ENCODE measurements around the gene DLK1.

DLK1 gene

DNA sequence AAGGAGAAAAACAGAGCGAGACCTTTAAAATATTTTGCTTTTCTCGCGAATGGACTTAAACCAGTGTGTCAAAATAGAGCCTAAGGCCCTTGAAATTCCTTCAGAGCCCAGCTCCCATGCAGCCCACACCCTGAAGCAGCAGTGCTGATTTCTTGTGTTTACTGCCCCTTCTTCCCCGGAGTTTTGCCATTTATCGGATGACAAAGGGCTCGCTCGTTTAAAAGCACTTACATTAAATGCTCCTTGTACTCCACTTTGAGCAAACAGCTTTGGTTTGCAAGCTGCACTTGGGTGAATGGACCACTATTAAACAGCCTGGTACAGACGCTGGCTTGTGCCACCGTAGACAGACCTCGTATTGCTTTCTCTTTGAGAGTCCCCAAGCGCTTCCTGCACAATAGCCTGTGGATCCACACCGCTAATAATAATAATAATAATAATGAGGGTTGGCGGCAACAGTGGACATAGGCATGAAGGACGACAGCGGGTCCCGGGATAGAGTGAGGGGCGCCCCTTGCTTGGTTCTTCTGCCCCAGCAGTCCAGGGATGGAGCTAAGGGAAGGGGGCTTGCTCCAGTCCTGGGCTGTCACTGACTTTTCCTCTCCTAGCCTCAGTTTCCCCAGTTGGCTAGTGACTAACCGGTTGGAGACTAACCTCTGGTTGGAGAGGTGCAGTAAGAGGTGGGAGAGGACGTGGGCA, 6.6 kb downstream of the DLK1 start:
- no peak overlapping the region for H3K27ac ChIP-seq
- no peak for TF ChIP-seq ZFX (IDR thresholded peaks at IDR 0.05; ENCODE audit: borderline replicate concordance)
- TF ChIP-seq, protein P1, sequence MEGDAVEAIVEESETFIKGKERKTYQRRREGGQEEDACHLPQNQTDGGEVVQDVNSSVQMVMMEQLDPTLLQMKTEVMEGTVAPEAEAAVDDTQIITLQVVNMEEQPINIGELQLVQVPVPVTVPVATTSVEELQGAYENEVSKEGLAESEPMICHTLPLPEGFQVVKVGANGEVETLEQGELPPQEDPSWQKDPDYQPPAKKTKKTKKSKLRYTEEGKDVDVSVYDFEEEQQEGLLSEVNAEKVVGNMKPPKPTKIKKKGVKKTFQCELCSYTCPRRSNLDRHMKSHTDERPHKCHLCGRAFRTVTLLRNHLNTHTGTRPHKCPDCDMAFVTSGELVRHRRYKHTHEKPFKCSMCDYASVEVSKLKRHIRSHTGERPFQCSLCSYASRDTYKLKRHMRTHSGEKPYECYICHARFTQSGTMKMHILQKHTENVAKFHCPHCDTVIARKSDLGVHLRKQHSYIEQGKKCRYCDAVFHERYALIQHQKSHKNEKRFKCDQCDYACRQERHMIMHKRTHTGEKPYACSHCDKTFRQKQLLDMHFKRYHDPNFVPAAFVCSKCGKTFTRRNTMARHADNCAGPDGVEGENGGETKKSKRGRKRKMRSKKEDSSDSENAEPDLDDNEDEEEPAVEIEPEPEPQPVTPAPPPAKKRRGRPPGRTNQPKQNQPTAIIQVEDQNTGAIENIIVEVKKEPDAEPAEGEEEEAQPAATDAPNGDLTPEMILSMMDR (IDR thresholded peaks at IDR 0.05) = no peak

DNA sequence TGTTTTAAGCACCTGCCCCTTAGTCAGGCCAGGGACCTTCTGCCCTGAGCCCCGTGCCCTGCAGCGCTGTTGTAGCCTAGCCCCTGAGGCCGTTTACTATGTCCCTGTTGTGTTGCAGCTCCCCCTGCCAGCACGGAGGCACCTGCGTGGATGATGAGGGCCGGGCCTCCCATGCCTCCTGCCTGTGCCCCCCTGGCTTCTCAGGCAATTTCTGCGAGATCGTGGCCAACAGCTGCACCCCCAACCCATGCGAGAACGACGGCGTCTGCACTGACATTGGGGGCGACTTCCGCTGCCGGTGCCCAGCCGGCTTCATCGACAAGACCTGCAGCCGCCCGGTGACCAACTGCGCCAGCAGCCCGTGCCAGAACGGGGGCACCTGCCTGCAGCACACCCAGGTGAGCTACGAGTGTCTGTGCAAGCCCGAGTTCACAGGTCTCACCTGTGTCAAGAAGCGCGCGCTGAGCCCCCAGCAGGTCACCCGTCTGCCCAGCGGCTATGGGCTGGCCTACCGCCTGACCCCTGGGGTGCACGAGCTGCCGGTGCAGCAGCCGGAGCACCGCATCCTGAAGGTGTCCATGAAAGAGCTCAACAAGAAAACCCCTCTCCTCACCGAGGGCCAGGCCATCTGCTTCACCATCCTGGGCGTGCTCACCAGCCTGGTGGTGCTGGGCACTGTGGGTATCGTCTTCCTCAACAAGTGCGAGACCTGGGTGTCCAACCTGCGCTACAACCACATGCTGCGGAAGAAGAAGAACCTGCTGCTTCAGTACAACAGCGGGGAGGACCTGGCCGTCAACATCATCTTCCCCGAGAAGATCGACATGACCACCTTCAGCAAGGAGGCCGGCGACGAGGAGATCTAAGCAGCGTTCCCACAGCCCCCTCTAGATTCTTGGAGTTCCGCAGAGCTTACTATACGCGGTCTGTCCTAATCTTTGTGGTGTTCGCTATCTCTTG, 7.6 kb downstream of the DLK1 start:
- TF ChIP-seq, protein P1 (IDR thresholded peaks at IDR 0.05) = no peak
- TF ChIP-seq ZFX (IDR thresholded peaks at IDR 0.05; ENCODE audit: borderline replicate concordance) = no peak
- H3K27ac ChIP-seq = no peak overlapping the region

DNA sequence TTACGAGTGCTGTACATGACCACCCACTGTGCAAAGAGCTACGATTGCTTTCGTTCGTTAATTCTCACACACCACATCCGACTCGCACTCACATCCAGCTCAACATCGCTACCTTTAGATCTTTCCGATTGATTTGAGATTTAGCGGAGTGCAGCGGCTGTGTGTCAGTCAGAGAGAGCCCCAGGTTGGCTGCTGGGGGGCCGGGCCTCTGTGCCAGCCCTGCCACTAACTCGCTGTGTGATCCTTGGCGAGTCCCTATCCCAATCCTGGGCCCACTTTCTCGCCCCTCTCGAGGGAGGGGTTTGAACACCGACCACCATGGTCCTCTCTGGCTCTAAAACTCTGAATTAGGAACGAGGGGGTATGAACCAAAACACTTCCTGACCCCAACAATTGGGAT, 8.6 kb downstream of the DLK1 start:
- TF ChIP-seq, protein P1 (IDR thresholded peaks at IDR 0.05) = no peak
- no peak for TF ChIP-seq ZFX (IDR thresholded peaks at IDR 0.05; ENCODE audit: borderline replicate concordance)
- H3K27ac ChIP-seq = no peak overlapping the region

DNA sequence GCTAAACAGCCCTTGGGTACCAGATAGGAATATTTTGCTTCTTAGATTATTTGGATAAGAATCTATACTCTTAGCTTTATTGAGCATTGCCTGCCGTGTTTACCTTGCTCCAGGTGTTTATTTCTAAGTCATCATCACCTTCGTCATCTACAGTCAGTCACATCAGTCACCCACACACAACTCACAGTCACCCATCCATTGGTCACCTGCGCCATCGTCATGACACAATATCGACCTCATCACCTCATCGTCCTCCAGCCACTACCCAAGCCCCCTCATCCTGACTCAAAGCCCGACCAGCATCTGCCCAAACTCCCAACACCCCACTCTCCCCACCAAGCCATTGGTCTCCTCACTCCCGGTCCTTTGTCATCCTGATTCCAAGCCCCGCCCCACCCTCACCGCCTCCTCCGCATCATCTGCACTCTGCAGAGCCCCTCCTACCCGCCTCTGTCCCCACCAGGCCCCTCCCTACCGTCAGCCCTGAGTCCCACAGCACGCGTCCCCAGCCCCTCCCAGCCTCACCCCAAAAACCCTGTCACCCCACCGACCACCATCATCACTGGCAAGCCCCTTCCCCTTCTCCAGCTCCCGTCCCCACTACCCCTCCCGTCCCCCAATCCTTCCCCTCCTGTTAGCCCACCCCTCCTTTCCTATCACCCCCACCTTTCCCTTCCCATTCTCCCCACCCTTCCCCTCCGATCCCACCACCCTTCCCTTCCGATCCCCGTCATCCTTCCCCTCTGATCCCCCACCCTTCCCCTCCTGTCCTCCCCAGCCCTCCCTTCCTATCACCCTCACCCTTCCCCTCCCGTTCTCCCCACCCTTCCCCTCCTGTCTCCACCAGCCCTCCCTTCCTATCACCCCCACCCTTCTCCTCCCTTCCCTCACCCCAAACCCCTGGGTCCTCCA, 9.8 kb downstream of the DLK1 start:
- no peak for TF ChIP-seq ZFX (IDR thresholded peaks at IDR 0.05; ENCODE audit: borderline replicate concordance)
- TF ChIP-seq, protein P1 (IDR thresholded peaks at IDR 0.05) = no peak
- H3K27ac ChIP-seq = no peak overlapping the region

DNA sequence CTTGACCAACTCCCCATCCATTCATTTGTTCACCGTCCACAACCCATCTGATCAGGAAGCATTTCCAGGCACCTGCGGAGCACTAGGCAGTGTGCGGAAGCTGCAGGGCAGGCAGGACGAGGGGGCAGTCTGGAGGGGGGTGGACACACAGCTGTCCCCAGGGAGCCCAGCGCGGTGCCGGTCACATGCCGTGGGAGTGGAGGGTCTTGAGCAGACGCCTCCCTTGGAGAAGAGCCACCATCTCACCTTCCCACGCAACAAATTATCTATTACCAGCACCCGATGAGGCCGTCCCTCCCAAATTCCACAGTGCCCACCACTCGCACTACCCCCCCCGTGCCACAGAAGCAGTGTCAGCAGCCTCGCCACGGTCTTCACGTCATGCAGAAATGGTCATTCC, 10.8 kb downstream of the DLK1 start:
- no peak overlapping the region for H3K27ac ChIP-seq
- no peak for TF ChIP-seq ZFX (IDR thresholded peaks at IDR 0.05; ENCODE audit: borderline replicate concordance)
- TF ChIP-seq, protein P1 (IDR thresholded peaks at IDR 0.05) = no peak

DNA sequence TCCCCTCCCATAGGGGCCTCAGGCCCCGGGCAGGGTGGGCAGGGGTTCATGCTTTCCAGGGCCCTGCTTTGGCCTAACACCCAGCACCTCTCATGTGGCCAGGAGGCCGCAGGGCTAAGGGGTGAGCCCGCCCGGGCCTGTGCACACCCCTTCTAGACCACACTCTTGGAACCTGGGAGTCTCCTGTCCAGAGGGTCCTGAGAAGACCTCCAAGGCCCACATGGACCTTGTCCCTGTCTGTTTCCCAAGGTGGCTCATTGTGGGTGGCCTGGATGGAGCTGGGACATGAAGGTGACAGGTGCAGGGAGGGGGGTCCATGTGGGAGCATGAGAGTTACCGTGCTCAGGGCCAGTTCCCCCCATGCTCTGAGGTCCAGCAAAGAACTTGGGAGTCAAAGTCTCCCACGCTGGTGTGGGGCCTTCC, 11.6 kb downstream of the DLK1 start:
- no peak overlapping the region for H3K27ac ChIP-seq
- TF ChIP-seq, protein P1 (IDR thresholded peaks at IDR 0.05) = no peak
